ENCODE measurements around the gene GNB2. TPM values are rescaled to one million over a fixed set of nuclear protein-coding genes. Genes with fewer than 3 reads are reported as not detected.

Gene GNB2
- total RNA-seq, 1 experiment from 2014 or later, result 70.6 TPM

DNA sequence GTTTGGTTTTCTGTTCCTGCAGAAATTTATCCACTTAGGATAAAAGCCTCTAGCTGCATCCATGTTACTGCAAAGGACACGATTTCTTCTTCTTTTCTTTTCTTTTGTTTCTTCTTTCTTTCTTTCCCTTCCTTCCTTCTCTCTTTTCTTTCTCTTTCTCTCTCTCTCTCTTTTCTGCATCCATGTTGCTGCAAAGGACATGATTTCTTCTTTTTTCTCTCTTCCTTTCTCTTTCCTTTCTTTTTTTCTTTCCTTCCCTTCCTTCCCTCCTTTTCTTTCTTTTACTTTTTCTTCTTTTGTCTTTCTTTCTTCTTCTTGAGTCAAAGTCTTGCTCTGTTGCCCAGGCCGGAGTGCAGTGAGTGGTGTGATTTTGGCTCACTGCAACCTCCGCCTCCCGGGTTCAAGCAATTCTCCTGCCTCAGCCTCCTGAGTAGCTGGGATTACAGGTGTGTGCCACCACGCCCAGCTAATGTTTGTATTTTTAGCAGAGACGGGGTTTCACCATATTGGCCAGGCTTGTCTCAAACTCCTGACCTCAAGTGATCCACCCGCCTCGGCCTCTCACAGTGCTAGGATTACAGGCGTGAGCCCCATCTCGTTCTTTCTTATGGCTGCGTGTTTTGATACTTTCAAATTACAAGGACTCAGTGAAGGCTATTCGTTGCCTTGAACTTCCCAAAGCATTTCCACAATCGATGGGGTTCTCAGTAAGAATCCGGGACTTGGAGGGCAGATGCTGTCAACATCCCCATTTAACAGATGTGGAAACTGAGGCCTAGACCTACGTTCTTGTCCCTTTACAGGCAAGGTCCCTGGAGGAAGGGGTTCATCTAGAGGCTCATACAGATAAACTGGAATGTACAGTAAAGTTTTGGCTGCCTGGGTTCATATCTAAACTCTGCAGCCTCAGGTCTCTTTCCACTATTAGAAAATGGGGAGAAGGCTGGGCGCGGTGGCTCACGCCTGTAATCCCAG, 1.9 kb upstream of the GNB2 start:
- no peak overlapping the region for H3K27ac ChIP-seq
- H3K4me3 ChIP-seq, result no peak overlapping the region
- peaks cover 12% of the 10 kb centered on the region; the same call in 1 of the 2 replicates for H3K4me1 ChIP-seq (replicated peaks)
- H3K27me3 ChIP-seq (replicated peaks), result 0 out of 2 replicates have a peak, but pooled peaks cover 6% of the 10 kb centered on the region
- DNase-seq (ENCODE audit: low read depth in 1 of 2, low spot score in 2 of 2), result no peak
- no peaks in the 10 kb centered on the region; the same call in 1 of the 2 replicates for H3K9me3 ChIP-seq (replicated peaks)
- peaks cover 11% of the 10 kb centered on the region for H3K36me3 ChIP-seq

DNA sequence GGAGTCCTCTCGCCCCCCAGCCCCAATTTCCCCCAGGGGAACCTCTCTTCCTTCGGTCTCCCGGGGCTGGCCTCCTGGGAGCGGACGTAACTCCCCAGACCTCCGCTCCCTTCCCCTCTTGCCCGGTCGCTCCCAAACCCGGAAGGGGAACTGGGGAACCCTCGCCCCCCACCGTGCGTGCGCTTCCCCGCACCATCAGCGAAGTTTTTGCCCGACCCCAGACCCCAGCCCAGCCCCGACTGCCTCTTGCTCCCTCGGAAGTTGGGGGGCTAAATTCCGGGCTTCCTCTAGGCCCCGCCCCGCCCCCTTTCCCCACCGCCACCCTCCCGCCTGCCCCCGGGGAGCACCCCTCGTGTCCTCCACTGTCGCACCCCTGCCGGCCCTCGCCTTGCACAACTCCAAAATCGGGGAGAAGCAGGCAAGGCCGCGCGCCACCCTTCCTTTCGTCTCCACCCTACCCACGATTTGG, 436 bp downstream of the GNB2 start:
- Histone ChIP-seq H3K27me3 (replicated peaks) (no peaks in the 10 kb centered on the region), H3K36me3 (peaks cover 34% of the 10 kb centered on the region), H3K9me3 (replicated peaks) (no peaks in the 10 kb centered on the region), H3K4me3 (peak overlapping the region; percentile 91), H3K4me1 (replicated peaks) (peaks cover 12% of the 10 kb centered on the region; the same call in 1 of the 2 replicates), H3K27ac (peak overlapping the region; percentile 96)
- DNase-seq (ENCODE audit: low read depth in 1 of 2, low spot score in 2 of 2), result peak in 1 of 2 experiments; percentile 50

DNA sequence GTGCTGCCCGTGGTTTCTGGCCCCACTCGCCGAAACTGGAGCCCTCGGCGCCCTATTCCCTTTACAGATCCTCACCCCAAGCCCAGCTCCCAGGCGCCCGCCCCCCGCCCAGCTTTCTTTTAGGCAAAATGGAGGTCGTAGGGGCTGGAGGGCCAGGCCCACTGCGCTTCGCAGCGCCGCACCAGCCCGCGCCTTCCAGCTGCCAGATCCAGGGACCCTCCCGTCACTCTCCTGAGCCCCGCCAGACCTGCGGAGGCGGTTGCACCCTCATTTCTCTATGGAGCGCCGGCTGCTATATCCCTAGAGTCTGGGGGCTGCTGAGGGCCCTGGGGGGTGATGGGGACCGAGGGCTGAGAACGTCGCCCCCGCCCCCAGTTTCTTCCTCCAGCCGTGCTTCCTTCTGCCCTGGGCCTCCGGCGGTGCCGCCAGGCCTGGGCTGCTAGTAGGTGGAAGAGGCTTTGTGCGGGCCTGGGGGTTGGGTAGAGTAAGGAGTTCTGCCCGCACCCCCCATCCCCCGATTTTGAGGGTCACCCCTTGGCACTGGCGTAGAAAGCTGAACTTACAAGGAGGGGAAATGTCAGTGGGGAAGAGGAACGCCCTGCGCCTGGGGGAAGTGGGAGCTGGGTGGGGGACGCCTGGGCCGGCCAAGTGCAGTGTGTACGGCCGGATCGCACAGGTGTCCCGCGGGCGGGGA, 1.0 kb downstream of the GNB2 start:
- Histone ChIP-seq H3K27ac (no peak overlapping the region), H3K27me3 (replicated peaks) (no peaks in the 10 kb centered on the region), H3K4me3 (peak overlapping the region; percentile 91), H3K9me3 (replicated peaks) (no peaks in the 10 kb centered on the region), H3K36me3 (peaks cover 40% of the 10 kb centered on the region), H3K4me1 (replicated peaks) (peaks cover 12% of the 10 kb centered on the region; the same call in 1 of the 2 replicates)
- peak; percentile 45 to 49 for DNase-seq (ENCODE audit: low read depth in 1 of 2, low spot score in 2 of 2)

DNA sequence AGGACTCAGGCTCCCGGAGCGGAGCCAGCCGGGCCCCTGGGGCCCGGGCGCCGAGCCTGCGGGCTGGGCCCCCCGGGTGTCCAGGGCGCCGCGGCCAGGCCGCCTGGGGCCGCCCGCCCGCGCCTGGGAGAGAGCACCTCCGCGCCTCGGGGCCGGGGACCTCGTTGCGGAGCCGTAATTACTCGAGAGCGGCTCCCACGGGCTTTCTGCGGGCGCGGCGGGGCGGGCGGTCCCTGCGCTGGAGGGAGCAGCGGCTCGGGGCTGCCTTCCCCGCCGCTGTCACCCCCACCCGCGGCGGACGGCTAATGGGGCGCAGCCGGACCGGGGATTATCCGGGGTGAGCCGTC, 1.5 kb downstream of the GNB2 start:
- no peak overlapping the region for H3K27ac ChIP-seq
- H3K27me3 ChIP-seq (replicated peaks), result no peaks in the 10 kb centered on the region

DNA sequence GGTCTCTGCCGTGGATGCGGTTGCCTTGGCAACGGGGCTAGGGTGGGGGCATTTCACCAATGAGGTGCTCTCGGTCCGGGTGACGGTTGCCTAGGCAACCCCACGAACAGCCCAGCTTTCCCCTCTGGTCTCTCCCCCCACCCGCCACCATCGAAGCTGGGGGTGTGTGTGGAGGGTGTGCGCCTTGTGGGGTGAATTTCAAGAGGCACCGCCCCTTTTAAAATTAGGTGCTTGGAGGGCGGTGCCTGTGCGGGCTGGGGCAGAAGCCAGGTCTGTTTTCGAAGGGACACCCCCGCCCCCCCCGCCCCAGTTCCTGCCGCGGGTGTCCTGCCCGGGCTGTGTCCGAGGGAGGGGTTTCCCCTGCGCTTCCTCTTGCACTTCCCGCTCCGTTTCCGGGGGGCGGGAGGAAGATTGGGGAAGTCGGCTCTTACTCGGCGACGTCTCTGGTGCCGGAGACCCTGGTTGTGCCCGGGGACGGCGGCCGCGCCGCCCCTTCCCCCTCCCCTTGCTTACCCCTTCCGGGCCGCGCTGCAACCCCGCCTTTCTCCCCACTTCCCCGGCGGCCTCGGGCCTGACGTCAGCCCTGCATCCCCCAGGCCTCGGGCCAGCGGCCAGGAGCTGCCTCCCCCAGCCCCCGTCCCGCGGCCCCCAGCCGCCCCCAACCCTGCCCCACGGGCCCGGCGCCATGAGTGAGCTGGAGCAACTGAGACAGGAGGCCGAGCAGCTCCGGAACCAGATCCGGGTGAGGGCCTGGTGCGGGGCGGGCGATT, 2.2 kb downstream of the GNB2 start:
- Histone ChIP-seq H3K27me3 (replicated peaks) (no peaks in the 10 kb centered on the region), H3K9me3 (replicated peaks) (no peaks in the 10 kb centered on the region), H3K4me1 (replicated peaks) (peaks cover 12% of the 10 kb centered on the region; the same call in 1 of the 2 replicates), H3K36me3 (peaks cover 50% of the 10 kb centered on the region), H3K27ac (peak overlapping the region; percentile 22; the same call in 1 of the 2 replicates), H3K4me3 (peak overlapping the region; percentile 91)
- peak; percentile 68 to 78 for DNase-seq (ENCODE audit: low read depth in 1 of 2, low spot score in 2 of 2)

More for the DNA sequence above, 1.5 kb downstream of the GNB2 start:
- Histone ChIP-seq H3K9me3 (replicated peaks) (no peaks in the 10 kb centered on the region), H3K4me1 (replicated peaks) (peaks cover 12% of the 10 kb centered on the region; the same call in 1 of the 2 replicates), H3K4me3 (peak overlapping the region; percentile 91), H3K36me3 (peaks cover 44% of the 10 kb centered on the region)
- peak in 1 of 2 experiments; percentile 46 for DNase-seq (ENCODE audit: low read depth in 1 of 2, low spot score in 2 of 2)

DNA sequence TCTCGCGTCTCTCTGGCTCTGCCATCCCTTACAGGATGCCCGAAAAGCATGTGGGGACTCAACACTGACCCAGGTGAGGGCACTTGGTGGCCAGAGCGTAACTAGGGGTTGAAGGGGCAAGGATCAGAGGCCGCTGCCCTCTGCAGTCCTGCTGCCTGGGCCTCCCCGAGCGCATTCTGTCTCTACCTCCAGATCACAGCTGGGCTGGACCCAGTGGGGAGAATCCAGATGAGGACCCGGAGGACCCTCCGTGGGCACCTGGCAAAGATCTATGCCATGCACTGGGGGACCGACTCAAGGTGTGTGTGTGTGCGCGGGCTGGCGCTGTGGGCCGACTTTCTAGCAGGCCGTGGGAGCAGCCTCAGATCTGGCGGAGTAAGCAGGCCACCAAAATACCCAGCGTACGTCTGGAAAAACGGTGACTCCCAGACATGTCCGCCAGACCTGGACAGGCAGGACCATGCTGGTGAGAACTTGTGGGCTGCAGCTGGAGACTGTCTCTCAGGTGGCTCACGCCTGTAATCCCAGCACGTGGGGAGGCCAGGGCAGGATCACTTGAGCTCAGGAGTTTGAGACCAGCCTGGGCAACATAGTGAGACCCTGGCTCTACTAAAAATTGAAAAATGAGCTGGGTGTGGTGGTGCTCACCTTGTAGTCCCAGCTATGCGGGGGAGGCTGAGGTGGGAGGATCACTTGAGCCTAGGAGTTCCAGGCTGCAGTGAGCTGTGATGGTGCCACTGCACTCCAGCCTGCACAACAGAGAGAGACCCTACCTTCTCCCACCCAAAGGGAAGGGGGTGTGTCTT, 3.2 kb downstream of the GNB2 start:
- no peaks in the 10 kb centered on the region for H3K9me3 ChIP-seq (replicated peaks)
- no peaks in the 10 kb centered on the region for H3K27me3 ChIP-seq (replicated peaks)
- DNase-seq (ENCODE audit: low read depth in 1 of 2, low spot score in 2 of 2), result no peak
- no peak overlapping the region; the same call in 1 of the 2 replicates for H3K4me3 ChIP-seq
- H3K4me1 ChIP-seq (replicated peaks), result peaks cover 12% of the 10 kb centered on the region; the same call in 1 of the 2 replicates
- peaks cover 57% of the 10 kb centered on the region for H3K36me3 ChIP-seq
- H3K27ac ChIP-seq, result no peak overlapping the region

DNA sequence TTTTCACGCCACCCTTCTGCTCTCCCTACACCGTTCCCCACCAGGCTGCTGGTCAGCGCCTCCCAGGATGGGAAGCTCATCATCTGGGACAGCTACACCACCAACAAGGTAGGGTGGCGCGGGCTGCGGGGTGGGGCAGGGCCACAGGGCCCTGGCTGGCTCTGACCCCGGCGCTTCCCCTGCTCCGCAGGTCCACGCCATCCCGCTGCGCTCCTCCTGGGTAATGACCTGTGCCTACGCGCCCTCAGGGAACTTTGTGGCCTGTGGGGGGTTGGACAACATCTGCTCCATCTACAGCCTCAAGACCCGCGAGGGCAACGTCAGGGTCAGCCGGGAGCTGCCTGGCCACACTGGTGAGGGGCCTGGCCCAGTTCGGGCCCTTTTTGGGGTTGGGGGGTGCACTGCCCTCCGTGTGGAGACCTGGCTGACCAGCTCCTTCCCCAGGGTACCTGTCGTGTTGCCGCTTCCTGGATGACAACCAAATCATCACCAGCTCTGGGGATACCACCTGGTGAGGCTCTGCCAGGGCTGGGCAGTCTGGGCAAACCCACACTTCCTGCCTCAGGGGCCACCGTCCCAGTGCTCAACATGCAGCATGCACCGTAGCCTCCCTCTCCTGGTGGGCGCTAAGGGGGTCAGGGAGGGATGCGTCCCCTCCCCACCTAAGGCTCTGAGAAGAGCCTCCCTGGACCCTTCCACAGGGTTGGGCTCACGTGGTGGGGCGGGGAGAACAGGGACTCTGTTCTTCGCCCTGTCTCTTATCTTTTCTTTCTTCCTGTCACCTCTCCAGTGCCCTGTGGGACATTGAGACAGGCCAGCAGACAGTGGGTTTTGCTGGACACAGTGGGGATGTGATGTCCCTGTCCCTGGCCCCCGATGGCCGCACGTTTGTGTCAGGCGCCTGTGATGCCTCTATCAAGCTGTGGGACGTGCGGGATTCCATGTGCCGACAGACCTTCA, 4.0 kb downstream of the GNB2 start:
- Histone ChIP-seq H3K27ac (no peak overlapping the region), H3K36me3 (peaks cover 66% of the 10 kb centered on the region), H3K4me3 (no peak overlapping the region), H3K9me3 (replicated peaks) (no peaks in the 10 kb centered on the region), H3K27me3 (replicated peaks) (no peaks in the 10 kb centered on the region), H3K4me1 (replicated peaks) (peaks cover 17% of the 10 kb centered on the region; the same call in 1 of the 2 replicates)
- DNase-seq (ENCODE audit: low read depth in 1 of 2, low spot score in 2 of 2), result peak in 1 of 2 experiments; percentile 40

DNA sequence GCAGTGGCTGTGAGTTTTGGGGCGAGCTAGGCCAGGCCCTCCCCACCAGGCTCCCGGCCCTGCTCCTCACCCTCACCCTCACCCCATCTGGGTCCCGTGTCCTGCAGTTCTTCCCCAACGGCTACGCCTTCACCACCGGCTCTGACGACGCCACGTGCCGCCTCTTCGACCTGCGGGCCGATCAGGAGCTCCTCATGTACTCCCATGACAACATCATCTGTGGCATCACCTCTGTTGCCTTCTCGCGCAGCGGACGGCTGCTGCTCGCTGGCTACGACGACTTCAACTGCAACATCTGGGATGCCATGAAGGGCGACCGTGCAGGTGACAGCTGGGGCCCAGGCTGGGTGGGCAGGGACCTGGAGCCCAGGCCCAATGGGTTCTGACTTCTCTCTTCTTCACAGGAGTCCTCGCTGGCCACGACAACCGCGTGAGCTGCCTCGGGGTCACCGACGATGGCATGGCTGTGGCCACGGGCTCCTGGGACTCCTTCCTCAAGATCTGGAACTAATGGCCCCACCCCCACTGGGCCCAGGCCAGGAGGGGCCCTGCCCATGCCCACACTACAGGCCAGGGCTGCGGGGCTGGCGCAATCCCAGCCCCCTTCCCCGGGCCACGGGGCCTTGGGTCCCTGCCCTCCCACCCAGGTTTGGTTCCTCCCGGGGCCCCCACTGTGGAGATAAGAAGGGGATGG, 4.9 kb downstream of the GNB2 start:
- no peaks in the 10 kb centered on the region for H3K27me3 ChIP-seq (replicated peaks)

DNA sequence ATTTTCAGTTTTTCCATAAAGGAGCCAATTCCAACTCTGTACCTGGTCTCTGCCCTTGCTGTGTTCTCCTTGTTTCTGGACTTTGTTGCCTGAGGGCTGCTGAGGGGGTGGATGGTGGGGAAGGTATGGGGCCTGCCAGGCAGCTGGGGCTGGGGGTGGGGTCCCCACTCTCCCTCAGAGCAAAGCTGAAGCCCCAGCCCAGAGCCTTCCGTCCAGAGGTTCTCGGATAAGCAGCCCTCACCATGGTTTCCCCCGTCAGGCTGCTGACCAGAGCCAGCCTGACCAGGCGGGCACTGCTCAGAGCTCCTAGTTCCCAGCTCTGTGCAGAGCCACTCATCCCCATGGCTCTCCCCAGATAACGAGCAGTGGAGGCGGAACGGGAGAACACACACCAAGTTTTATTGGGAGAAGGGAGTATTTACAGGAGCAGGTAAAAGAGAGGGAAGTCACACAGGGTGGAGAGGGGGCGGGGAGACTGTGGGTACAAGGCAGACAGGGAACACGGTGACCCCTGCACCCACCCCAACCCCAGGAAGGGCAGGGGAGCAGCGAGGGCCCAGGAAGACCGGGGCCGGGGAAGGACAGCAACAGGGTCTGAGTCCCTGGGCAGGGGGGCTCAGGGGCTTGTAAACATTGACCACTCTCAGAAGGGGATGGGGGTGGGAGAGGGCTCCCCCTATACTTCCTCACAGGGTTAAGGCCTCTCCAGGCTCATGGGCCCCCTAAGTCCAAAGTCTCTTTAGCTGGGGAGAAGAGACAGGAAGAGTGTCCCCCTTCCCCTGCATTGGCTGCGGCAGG, 5.8 kb downstream of the GNB2 start:
- peaks cover 81% of the 10 kb centered on the region for H3K36me3 ChIP-seq
- no peak for DNase-seq (ENCODE audit: low read depth in 1 of 2, low spot score in 2 of 2)
- H3K27ac ChIP-seq, result no peak overlapping the region
- H3K9me3 ChIP-seq (replicated peaks), result no peaks in the 10 kb centered on the region
- no peaks in the 10 kb centered on the region for H3K27me3 ChIP-seq (replicated peaks)
- 0 out of 2 replicates have a peak, but pooled peaks cover 13% of the 10 kb centered on the region for H3K4me1 ChIP-seq (replicated peaks)
- no peak overlapping the region for H3K4me3 ChIP-seq

More for the DNA sequence above, 4.9 kb downstream of the GNB2 start:
- H3K27ac ChIP-seq, result no peak overlapping the region
- H3K4me3 ChIP-seq, result no peak overlapping the region
- peak in 1 of 2 experiments; percentile 46 for DNase-seq (ENCODE audit: low read depth in 1 of 2, low spot score in 2 of 2)
- H3K4me1 ChIP-seq (replicated peaks), result 0 out of 2 replicates have a peak, but pooled peaks cover 13% of the 10 kb centered on the region
- no peaks in the 10 kb centered on the region for H3K9me3 ChIP-seq (replicated peaks)
- peaks cover 75% of the 10 kb centered on the region for H3K36me3 ChIP-seq

DNA sequence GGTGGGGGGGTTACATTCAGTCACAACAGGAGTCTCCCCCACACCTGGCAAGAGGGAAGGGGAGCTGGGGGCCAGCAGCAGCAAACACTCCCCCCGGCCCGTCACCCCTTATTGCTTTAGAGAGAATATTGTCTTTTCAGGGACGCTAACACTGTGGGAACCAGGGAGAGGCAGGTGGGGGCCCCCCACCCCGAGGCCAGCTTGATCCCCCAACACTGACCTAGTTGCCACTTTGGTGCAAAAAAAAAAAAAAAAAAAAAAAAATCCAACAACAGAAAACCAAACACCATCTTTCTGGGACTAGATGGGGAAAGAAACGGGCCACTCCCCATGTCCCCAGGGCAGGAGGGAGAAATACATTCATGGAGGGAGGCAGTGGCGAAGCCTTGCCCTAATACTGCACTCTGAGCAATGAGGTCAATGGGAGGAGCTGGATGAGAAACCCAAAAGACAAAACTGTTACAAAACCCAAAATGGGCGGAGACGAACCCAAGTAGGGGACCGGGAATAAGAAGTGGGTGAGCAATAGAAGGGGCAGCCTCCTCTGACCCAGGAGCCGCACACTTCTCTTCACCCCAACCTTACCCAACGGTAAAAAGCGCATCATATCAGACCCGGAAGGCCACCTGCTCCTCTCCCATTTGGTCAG, 6.5 kb downstream of the GNB2 start:
- H3K36me3 ChIP-seq, result peaks cover 83% of the 10 kb centered on the region
- H3K9me3 ChIP-seq (replicated peaks), result no peaks in the 10 kb centered on the region
- no peak overlapping the region for H3K27ac ChIP-seq
- H3K27me3 ChIP-seq (replicated peaks), result no peaks in the 10 kb centered on the region
- no peak for DNase-seq (ENCODE audit: low read depth in 1 of 2, low spot score in 2 of 2)
- no peak overlapping the region for H3K4me3 ChIP-seq
- 0 out of 2 replicates have a peak, but pooled peaks cover 13% of the 10 kb centered on the region for H3K4me1 ChIP-seq (replicated peaks)

Measured in SJSA1 (cell line).